HepG2 (cell line): ENCODE measurements around the gene ARHGAP29.

Experiments used
- ETV6 ChIP-seq: sonication (generic); formaldehyde crosslinking; conservative IDR thresholded peaks from 2 replicates; pipeline ENCODE4 v1.4.0; 2020; ENCODE audit warnings: missing genetic modification reagents
- HNRNPL ChIP-seq: fragments of 200-400 bp; formaldehyde crosslinking; IDR thresholded peaks from 2 replicates; pipeline ENCODE4 v1.6.1; 2017; ENCODE audit warnings: mild to moderate bottlenecking, low read depth, low read length
- ZNF138 ChIP-seq: sonication (generic); formaldehyde crosslinking; IDR thresholded peaks from 2 replicates; pipeline ENCODE4 v1.5.0; 2020; ENCODE audit warnings: mild to moderate bottlenecking, low read depth, missing genetic modification reagents

DNA sequence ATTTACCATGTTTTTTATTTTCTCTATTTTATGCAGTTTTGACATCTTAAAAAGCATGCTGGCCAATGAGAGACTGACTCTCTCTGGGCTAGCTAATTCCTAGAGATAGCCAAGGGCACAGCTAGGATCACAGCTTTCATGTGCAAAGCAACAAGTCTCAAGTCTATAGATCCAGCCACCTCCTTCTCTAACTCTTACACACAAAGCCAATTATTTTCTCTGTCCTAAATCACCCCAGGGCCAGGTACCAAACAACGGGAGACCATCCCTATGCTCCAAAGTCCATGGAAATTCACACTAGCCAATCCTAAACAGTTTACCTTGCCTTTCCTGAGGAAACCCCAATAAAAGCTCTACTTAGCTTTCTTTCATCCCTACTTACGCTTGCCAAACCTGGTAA lies 38.0 kb downstream of the ARHGAP29 start:
- TF ChIP-seq HNRNPL (no peak), ETV6 (no peak), ZNF138 (CRISPR knock-in tag) (no peak)
